ENCODE data around the gene RASIP1. TPM values are rescaled to one million over a fixed set of nuclear protein-coding genes. Genes with fewer than 3 reads are reported as not detected.
"Not testable (repeated sequence)": the region's sequence is repeated elsewhere in the genome, so short reads cannot be mapped to it uniquely, and the experiment has no call there.

RASIP1 gene
- polyA plus RNA-seq, 4 donors, result 1.3 to 13.5 (median 4.1) TPM

DNA sequence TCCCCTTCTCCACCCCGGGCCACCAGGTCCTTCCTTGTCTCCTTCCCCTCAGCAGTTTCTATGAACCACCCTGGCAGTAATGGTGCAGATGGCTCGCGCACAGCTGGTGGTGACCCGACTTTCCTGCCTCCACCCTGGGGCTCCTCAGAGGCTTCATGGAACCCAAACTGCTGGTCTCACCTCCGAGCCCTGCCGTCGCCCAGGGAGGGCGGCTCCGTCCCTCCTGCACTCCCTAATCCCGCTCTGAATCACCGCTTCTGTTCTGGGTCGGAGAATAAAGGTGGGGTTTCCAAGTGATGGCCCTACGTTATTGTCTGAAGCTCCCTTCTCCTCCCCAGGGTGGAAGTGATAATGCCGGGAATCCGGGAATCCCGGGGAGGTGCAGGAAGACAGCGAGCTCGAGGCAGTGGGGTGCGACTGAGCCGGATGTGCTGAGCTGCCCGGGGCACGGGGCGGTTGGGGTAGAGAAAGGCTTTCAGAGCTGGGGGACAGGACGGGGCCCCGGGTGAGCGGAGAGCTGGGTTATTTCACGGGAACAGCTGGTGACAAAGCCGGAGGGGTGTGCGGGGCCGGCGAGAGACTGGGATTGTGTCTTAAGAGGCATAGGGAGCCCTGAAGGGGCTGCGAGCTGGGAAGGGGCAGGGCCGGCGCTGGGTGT lies 43.9 kb downstream of the RASIP1 start:
- Histone ChIP-seq H3K27ac (ENCODE audit: low read depth in 1 of 3, low read length in 2 of 3) (peak overlapping the region; percentile 80 to 97 (median 91)), H3K4me3 (ENCODE audit: low read depth in 1 of 3, low read length in 3 of 3) (peak overlapping the region; percentile 54 to 96 (median 60)), H3K36me3 (ENCODE audit: control insufficient read depth in 3 of 3, insufficient read depth in 2 of 3, low read depth in 1 of 3, low read length in 3 of 3) (peaks cover 0 to 30% (median 0%) of the 10 kb centered on the region in 3 donors), H3K9me3 (ENCODE audit: control insufficient read depth in 2 of 2, insufficient read depth in 1 of 2, low read depth in 1 of 2, low read length in 1 of 2) (peaks cover 0 to 10% of the 10 kb centered on the region in 2 donors), H3K4me1 (ENCODE audit: control insufficient read depth in 3 of 3, insufficient read depth in 2 of 3, low read depth in 1 of 3, low read length in 2 of 3) (peaks cover 0 to 19% (median 0%) of the 10 kb centered on the region in 3 donors), H3K27me3 (ENCODE audit: control insufficient read depth in 3 of 3, insufficient read depth in 3 of 3, low read length in 3 of 3) (peaks cover 0 to 8% (median 0%) of the 10 kb centered on the region in 3 donors)
- no peak for FAIRE-seq
- WGBS, 3 donors, result 3 to 9% (median 6%) methylated on average over 34 of the region's 34 CpGs
- peak; percentile 53 to 76 for DNase-seq

DNA sequence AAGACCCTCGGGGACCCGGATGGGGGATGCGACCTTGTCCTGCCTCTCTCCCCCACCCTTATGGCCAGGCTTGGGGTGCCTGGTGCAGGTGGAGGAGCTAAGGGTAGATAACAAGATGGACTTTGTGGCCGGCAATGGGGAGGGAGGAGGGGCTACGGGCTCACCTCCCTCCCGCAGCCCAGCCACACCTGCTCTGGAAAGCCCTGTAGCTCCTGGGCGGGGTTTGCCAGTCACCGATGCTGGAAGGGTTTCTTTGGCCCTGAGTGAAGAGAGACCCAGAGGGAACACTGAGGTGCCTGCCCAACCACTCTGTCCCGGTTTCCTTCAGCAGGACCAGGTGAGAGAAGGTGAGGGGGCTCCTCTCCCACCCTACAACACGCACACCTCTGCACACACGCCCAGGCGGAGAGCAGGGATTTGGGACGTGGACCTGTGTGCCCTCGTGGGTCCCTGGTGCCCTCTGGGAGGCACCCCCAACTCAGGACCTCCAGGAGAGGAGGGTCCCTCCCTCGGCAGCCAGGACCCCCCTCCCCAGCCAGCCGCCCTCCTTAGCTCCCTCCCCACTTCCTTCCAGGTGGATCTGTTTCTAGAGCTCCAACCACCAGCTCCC lies 44.6 kb downstream of the RASIP1 start, which contains the start of gene FUT2:
TSS of gene FUT2 (plus strand) at position 229 of the 610 bp plus-strand sequence. CDS start 6,986 bp downstream, outside the sequence.
- H3K4me3 ChIP-seq (ENCODE audit: low read depth in 1 of 3, low read length in 3 of 3), result peak within 1 kb of the TSS; percentile 54 to 96 (median 60)
- FAIRE-seq (no peak), DNase-seq (peak; percentile 96 to 97)
- peaks cover 0 to 24% (median 0%) of the 10 kb centered on the region in 3 donors for H3K36me3 ChIP-seq (ENCODE audit: control insufficient read depth in 3 of 3, insufficient read depth in 2 of 3, low read depth in 1 of 3, low read length in 3 of 3)
- 15 to 38% (median 25%) methylated on average over 14 to 16 of the region's 16 CpGs for WGBS, 3 donors
- H3K27ac ChIP-seq (ENCODE audit: low read depth in 1 of 3, low read length in 2 of 3), result peak within 1 kb of the TSS; percentile 80 to 97 (median 91)
- peaks cover 0 to 8% (median 0%) of the 10 kb centered on the region in 3 donors for H3K27me3 ChIP-seq (ENCODE audit: control insufficient read depth in 3 of 3, insufficient read depth in 3 of 3, low read length in 3 of 3)
- H3K4me1 ChIP-seq (ENCODE audit: control insufficient read depth in 3 of 3, insufficient read depth in 2 of 3, low read depth in 1 of 3, low read length in 2 of 3), result peaks cover 0 to 19% (median 0%) of the 10 kb centered on the region in 3 donors
- peaks cover 0 to 10% of the 10 kb centered on the region in 2 donors for H3K9me3 ChIP-seq (ENCODE audit: control insufficient read depth in 2 of 2, insufficient read depth in 1 of 2, low read depth in 1 of 2, low read length in 1 of 2)

DNA sequence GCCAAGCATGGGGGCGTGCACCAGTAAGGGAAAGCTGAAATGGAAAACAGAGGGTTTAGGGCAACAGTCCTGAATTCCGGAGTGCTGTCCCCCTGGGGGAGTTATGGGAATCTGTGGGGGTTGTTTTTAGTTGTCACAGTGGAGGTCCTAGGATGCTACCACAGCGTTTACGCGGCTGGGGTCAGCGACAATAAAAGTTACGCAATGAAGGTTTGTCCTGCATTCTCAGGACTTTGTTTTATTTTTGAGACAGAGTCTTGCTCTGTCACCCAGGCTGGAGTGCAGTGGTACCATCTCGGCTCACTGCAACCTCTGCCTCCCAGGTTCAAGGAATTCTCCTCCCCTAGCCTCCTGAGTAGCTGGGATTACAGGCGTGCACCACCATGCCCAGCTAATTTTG lies 46.8 kb downstream of the RASIP1 start:
- not testable (repeated sequence) for DNase-seq; FAIRE-seq; H3K27me3 ChIP-seq (ENCODE audit: control insufficient read depth in 3 of 3, insufficient read depth in 3 of 3, low read length in 3 of 3); H3K4me3 ChIP-seq (ENCODE audit: low read depth in 1 of 3, low read length in 3 of 3); H3K27ac ChIP-seq (ENCODE audit: low read depth in 1 of 3, low read length in 2 of 3)
- WGBS, 3 donors, result 84 to 95% (median 93%) methylated on average over 9 of the region's 9 CpGs
- Histone ChIP-seq H3K9me3 (ENCODE audit: control insufficient read depth in 2 of 2, insufficient read depth in 1 of 2, low read depth in 1 of 2, low read length in 1 of 2) (peaks cover 0 to 10% of the 10 kb centered on the region in 2 donors), H3K36me3 (ENCODE audit: control insufficient read depth in 3 of 3, insufficient read depth in 2 of 3, low read depth in 1 of 3, low read length in 3 of 3) (peaks cover 0 to 13% (median 0%) of the 10 kb centered on the region in 3 donors), H3K4me1 (ENCODE audit: control insufficient read depth in 3 of 3, insufficient read depth in 2 of 3, low read depth in 1 of 3, low read length in 2 of 3) (peaks cover 0 to 22% (median 0%) of the 10 kb centered on the region in 3 donors)

DNA sequence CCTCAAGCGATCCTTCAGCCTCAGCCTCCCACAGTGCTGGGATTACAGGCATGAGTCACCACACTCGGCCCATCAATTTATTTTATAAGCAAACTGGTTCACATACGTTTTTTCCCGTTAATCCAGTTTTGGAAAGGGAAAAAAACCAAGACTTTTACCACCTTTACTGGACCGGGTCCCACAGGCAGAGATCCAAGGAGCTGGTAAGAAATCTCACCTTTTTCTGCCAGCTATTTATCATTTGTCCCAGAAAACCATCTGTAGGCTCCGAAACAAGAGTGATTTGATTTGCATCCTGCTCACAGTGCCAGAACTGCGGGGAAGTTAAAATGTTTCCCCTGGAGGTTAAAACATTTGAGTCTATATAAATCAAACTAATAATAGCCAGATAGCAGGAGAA lies 51.0 kb downstream of the RASIP1 start:
- no peak for DNase-seq
- no peak overlapping the region for H3K27ac ChIP-seq (ENCODE audit: low read depth in 1 of 3, low read length in 2 of 3)

DNA sequence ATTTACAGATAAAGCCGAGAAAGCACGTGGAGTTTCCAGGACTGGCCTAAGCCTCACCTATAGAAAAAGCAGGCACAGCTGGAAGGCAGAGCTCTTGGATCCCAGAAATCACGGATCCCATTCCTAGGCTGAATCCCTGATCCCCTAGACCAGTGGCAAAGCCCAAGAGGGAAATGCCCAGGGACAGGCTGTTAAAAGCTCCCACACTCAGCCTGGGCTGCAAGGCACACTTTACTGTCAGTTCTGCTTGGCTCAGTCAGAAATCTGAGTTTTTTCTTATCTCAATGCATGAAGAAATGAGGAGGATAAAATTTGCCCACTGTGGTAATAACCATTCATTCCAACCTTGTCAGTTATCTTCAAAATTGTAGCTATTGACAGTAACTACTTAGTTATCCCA lies 52.6 kb downstream of the RASIP1 start:
- FAIRE-seq, result no peak
- Histone ChIP-seq H3K4me3 (ENCODE audit: low read depth in 1 of 3, low read length in 3 of 3) (no peak overlapping the region), H3K27ac (ENCODE audit: low read depth in 1 of 3, low read length in 2 of 3) (peak overlapping the region in 1 of 3 donors; percentile 71), H3K36me3 (ENCODE audit: control insufficient read depth in 3 of 3, insufficient read depth in 2 of 3, low read depth in 1 of 3, low read length in 3 of 3) (no peaks in the 10 kb centered on the region), H3K27me3 (ENCODE audit: control insufficient read depth in 3 of 3, insufficient read depth in 3 of 3, low read length in 3 of 3) (no peaks in the 10 kb centered on the region), H3K9me3 (ENCODE audit: control insufficient read depth in 2 of 2, insufficient read depth in 1 of 2, low read depth in 1 of 2, low read length in 1 of 2) (no peaks in the 10 kb centered on the region), H3K4me1 (ENCODE audit: control insufficient read depth in 3 of 3, insufficient read depth in 2 of 3, low read depth in 1 of 3, low read length in 2 of 3) (peaks cover 0 to 49% (median 4%) of the 10 kb centered on the region in 3 donors)
- DNase-seq, result peak; percentile 37 to 67
- WGBS, 3 donors, result 16 to 62% (median 45%) methylated on average over 3 of the region's 3 CpGs

More for the DNA sequence above, 51.0 kb downstream of the RASIP1 start:
- Histone ChIP-seq H3K27me3 (ENCODE audit: control insufficient read depth in 3 of 3, insufficient read depth in 3 of 3, low read length in 3 of 3) (no peaks in the 10 kb centered on the region), H3K36me3 (ENCODE audit: control insufficient read depth in 3 of 3, insufficient read depth in 2 of 3, low read depth in 1 of 3, low read length in 3 of 3) (no peaks in the 10 kb centered on the region), H3K4me3 (ENCODE audit: low read depth in 1 of 3, low read length in 3 of 3) (no peak overlapping the region), H3K4me1 (ENCODE audit: control insufficient read depth in 3 of 3, insufficient read depth in 2 of 3, low read depth in 1 of 3, low read length in 2 of 3) (peaks cover 0 to 37% (median 4%) of the 10 kb centered on the region in 3 donors), H3K9me3 (ENCODE audit: control insufficient read depth in 2 of 2, insufficient read depth in 1 of 2, low read depth in 1 of 2, low read length in 1 of 2) (peaks cover 0 to 10% of the 10 kb centered on the region in 2 donors)
- WGBS, 3 donors, result 64 to 72% (median 72%) methylated on average over 7 of the region's 7 CpGs
- no peak for FAIRE-seq

DNA sequence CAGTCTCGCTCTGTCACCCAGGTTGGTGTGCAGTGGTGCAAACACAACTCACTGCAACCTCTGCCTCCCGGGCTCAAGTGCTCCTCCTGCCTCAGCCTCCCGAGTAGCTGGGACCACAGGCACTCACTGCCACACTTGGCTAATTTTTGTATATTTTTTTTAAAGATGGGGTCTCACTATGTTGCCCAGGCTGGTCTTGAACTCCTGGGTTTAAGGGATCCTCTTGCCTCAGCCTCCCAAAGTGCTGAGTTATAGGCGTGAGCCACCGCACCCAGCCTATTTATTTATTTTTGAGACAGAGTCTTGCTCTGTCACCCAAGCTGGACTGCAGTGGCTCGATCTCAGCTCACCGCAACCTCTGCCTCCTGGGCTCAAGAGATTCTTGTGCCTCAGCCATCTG lies 53.8 kb downstream of the RASIP1 start:
- Histone ChIP-seq H3K4me1 (ENCODE audit: control insufficient read depth in 3 of 3, insufficient read depth in 2 of 3, low read depth in 1 of 3, low read length in 2 of 3) (peaks cover 0 to 49% (median 4%) of the 10 kb centered on the region in 3 donors), H3K27ac (ENCODE audit: low read depth in 1 of 3, low read length in 2 of 3) (peak overlapping the region in 1 of 3 donors; percentile 71)
- not testable (repeated sequence) for DNase-seq; H3K9me3 ChIP-seq (ENCODE audit: control insufficient read depth in 2 of 2, insufficient read depth in 1 of 2, low read depth in 1 of 2, low read length in 1 of 2); H3K27me3 ChIP-seq (ENCODE audit: control insufficient read depth in 3 of 3, insufficient read depth in 3 of 3, low read length in 3 of 3); H3K4me3 ChIP-seq (ENCODE audit: low read depth in 1 of 3, low read length in 3 of 3); H3K36me3 ChIP-seq (ENCODE audit: control insufficient read depth in 3 of 3, insufficient read depth in 2 of 3, low read depth in 1 of 3, low read length in 3 of 3); FAIRE-seq
- WGBS, 3 donors, result 92 to 97% (median 94%) methylated on average over 7 of the region's 7 CpGs

DNA sequence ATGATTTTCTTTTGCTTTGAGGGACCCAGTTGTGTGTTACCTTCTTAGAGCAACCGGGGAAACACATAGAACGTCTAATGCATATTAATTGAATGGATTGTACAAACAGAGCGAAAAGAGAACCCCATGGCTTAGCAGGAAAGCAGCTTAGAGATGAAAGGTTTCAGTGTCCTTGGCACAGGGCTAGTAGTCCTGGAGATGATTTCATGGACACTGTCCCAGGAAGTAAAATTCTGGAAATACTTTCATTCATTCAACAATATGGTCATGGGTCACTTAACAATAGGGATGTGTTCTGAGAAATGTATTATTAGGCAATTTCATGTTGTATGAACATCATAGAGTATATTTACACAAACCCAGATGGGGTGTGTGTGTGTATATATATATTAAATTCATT lies 54.3 kb downstream of the RASIP1 start:
- H3K27ac ChIP-seq (ENCODE audit: low read depth in 1 of 3, low read length in 2 of 3), result no peak overlapping the region
- DNase-seq (no peak), FAIRE-seq (no peak)
- WGBS, 3 donors, result 74 to 95% (median 86%) methylated on average over 3 of the region's 3 CpGs
- H3K27me3 ChIP-seq (ENCODE audit: control insufficient read depth in 3 of 3, insufficient read depth in 3 of 3, low read length in 3 of 3), result no peaks in the 10 kb centered on the region
- peaks cover 0 to 49% (median 4%) of the 10 kb centered on the region in 3 donors for H3K4me1 ChIP-seq (ENCODE audit: control insufficient read depth in 3 of 3, insufficient read depth in 2 of 3, low read depth in 1 of 3, low read length in 2 of 3)
- no peaks in the 10 kb centered on the region for H3K36me3 ChIP-seq (ENCODE audit: control insufficient read depth in 3 of 3, insufficient read depth in 2 of 3, low read depth in 1 of 3, low read length in 3 of 3)
- no peaks in the 10 kb centered on the region for H3K9me3 ChIP-seq (ENCODE audit: control insufficient read depth in 2 of 2, insufficient read depth in 1 of 2, low read depth in 1 of 2, low read length in 1 of 2)
- no peak overlapping the region for H3K4me3 ChIP-seq (ENCODE audit: low read depth in 1 of 3, low read length in 3 of 3)

DNA sequence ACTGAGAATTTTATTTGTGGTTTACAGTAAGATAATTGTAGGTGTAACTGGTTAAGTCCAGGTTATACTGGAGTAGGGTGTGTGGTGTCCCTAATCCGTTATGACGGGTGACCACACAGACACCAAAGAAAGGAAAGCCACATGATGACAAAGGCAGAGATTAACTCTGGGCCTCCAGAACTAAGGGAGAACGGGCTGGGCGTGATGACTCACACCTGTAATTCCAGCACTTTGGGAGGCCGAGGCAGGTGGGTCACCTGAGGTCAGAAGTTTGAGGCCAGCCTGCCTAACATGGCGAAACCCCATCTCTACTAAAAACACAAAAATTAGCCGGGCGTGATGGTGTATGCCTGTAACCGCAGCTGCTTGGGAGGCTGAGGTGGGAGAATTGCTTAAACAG lies 54.8 kb downstream of the RASIP1 start:
- DNase-seq (peak; percentile 53 to 56), FAIRE-seq (no peak)
- H3K27me3 ChIP-seq (ENCODE audit: control insufficient read depth in 3 of 3, insufficient read depth in 3 of 3, low read length in 3 of 3), result no peaks in the 10 kb centered on the region
- H3K9me3 ChIP-seq (ENCODE audit: control insufficient read depth in 2 of 2, insufficient read depth in 1 of 2, low read depth in 1 of 2, low read length in 1 of 2), result no peaks in the 10 kb centered on the region
- peaks cover 0 to 49% (median 4%) of the 10 kb centered on the region in 3 donors for H3K4me1 ChIP-seq (ENCODE audit: control insufficient read depth in 3 of 3, insufficient read depth in 2 of 3, low read depth in 1 of 3, low read length in 2 of 3)
- WGBS, 3 donors, result 42 to 67% (median 62%) methylated on average over 9 of the region's 9 CpGs
- no peaks in the 10 kb centered on the region for H3K36me3 ChIP-seq (ENCODE audit: control insufficient read depth in 3 of 3, insufficient read depth in 2 of 3, low read depth in 1 of 3, low read length in 3 of 3)
- H3K4me3 ChIP-seq (ENCODE audit: low read depth in 1 of 3, low read length in 3 of 3), result no peak overlapping the region
- H3K27ac ChIP-seq (ENCODE audit: low read depth in 1 of 3, low read length in 2 of 3), result peak overlapping the region in 1 of 3 donors; percentile 43
